Neural cell (in vitro differentiated cells): ENCODE data around the gene ATF6. TPM values are rescaled to one million over a fixed set of nuclear protein-coding genes. Genes with fewer than 3 reads are reported as not detected.

Experiments used
- H2AFZ ChIP-seq: fragments of 200-600, 300-800 bp; sonication (generic), shearing (Covaris generic); 2 replicates; pipeline ENCODE4 v1.6.0; 2014; ENCODE audit warnings: low read depth, mild to moderate bottlenecking, antibody characterized with exemption, low read length, moderate library complexity
- H3F3A ChIP-seq: fragments of 200-600 bp; shearing (Covaris generic); 2 replicates; pipeline ENCODE4 v1.6.1; 2016; ENCODE audit warnings: mild to moderate bottlenecking, moderate library complexity, mixed read lengths, antibody characterized with exemption, low read length; ENCODE audit not compliant: insufficient read depth, poor library complexity, severe bottlenecking
- H3K27ac ChIP-seq: fragments of 200-600, 300-800 bp; sonication (generic), shearing (Covaris generic); 2 replicates; pipeline ENCODE4 v1.5.1; 2014; ENCODE audit warnings: mild to moderate bottlenecking, low read length, moderate library complexity
- H3K27me3 ChIP-seq: fragments of 300-800, 200-600 bp; sonication (generic), shearing (Covaris generic); 2 replicates; pipeline ENCODE4 v1.6.0; 2014; ENCODE audit warnings: mild to moderate bottlenecking, low read depth, low read length, moderate library complexity; ENCODE audit not compliant: insufficient read depth
- H3K36me3 ChIP-seq: fragments of 300-800, 200-600 bp; sonication (generic), shearing (Covaris generic); 2 replicates; pipeline ENCODE4 v1.5.1; 2014; ENCODE audit warnings: mild to moderate bottlenecking, antibody characterized with exemption, low read length, moderate library complexity; ENCODE audit not compliant: insufficient read depth
- H3K4me2 ChIP-seq: fragments of 300-800, 200-600 bp; sonication (generic), shearing (Covaris generic); 2 replicates; pipeline ENCODE4 v1.6.0; 2014; ENCODE audit warnings: mild to moderate bottlenecking, low read length
- H3K4me3 ChIP-seq: fragments of 300-800, 200-600 bp; sonication (generic), shearing (Covaris generic); 2 replicates; pipeline ENCODE4 v1.5.1; 2014; ENCODE audit warnings: mild to moderate bottlenecking, low read length, moderate library complexity
- H3K79me2 ChIP-seq: fragments of 200-600 bp; shearing (Covaris generic); replicated peaks from 2 replicates; pipeline ENCODE4 v1.6.0; 2014; ENCODE audit warnings: mild to moderate bottlenecking, low read length, moderate library complexity; ENCODE audit not compliant: insufficient read depth
- H3K9ac ChIP-seq: fragments of 300-800, 200-600 bp; sonication (generic), shearing (Covaris generic); 2 replicates; pipeline ENCODE4 v1.6.1; 2016; ENCODE audit warnings: mild to moderate bottlenecking, low read length, mixed read lengths
- H3K9me2 ChIP-seq: fragments of 200-600 bp; shearing (Covaris generic); 2 replicates; pipeline ENCODE4 v1.6.1; 2016; ENCODE audit warnings: mild to moderate bottlenecking, low read length, mixed read lengths; ENCODE audit not compliant: insufficient read depth
- H3K9me3 ChIP-seq: fragments of 200-600, 300-800 bp; sonication (generic), shearing (Covaris generic); 2 replicates; pipeline ENCODE4 v1.6.1; 2016; ENCODE audit warnings: mild to moderate bottlenecking, mixed run types, low read length, moderate library complexity, mixed read lengths
- H4K20me1 ChIP-seq: fragments of 200-600 bp; shearing (Covaris generic); 2 replicates; pipeline ENCODE4 v1.6.1; 2016; ENCODE audit warnings: mild to moderate bottlenecking, mixed run types; ENCODE audit not compliant: insufficient read depth
- CTCF ChIP-seq: fragments of 450-650 bp; IDR thresholded peaks from 2 replicates; pipeline ENCODE4 v1.5.1; 2014; ENCODE audit warnings: antibody characterized with exemption, mild to moderate bottlenecking, moderate library complexity; ENCODE audit not compliant: poor library complexity, severe bottlenecking
- EP300 ChIP-seq: fragments of 450-650 bp; conservative IDR thresholded peaks from 2 replicates; pipeline ENCODE4 v1.6.1; 2014; ENCODE audit warnings: antibody characterized with exemption, mild to moderate bottlenecking, moderate library complexity; ENCODE audit not compliant: poor library complexity, severe bottlenecking
- EZH2 ChIP-seq: fragments of 200-600, 300-800 bp; shearing (Covaris generic), sonication (generic); IDR thresholded peaks from 2 replicates; pipeline ENCODE4 v1.6.1; 2014; ENCODE audit warnings: antibody characterized with exemption, low read length, borderline replicate concordance, mild to moderate bottlenecking; ENCODE audit not compliant: insufficient read depth, poor library complexity, severe bottlenecking
- MXI1 ChIP-seq: fragments of 450-650 bp; conservative IDR thresholded peaks from 2 replicates; pipeline ENCODE4 v1.6.1; 2014; ENCODE audit warnings: antibody characterized with exemption, mild to moderate bottlenecking; ENCODE audit not compliant: poor library complexity, severe bottlenecking
- POLR2AphosphoS5 ChIP-seq: IDR thresholded peaks from 2 replicates; pipeline ENCODE4 v1.6.1; 2012
- RAD21 ChIP-seq: fragments of 450-650 bp; conservative IDR thresholded peaks from 2 replicates; pipeline ENCODE4 v1.6.1; 2014; ENCODE audit warnings: antibody characterized with exemption, mild to moderate bottlenecking, moderate library complexity
- REST ChIP-seq: IDR thresholded peaks from 2 replicates; pipeline ENCODE4 v1.6.1; 2012; ENCODE audit warnings: borderline replicate concordance
- SMC3 ChIP-seq: fragments of 450-650 bp; conservative IDR thresholded peaks from 2 replicates; pipeline ENCODE4 v1.6.1; 2014; ENCODE audit warnings: antibody characterized with exemption, mild to moderate bottlenecking, moderate library complexity; ENCODE audit not compliant: poor library complexity
- TAF1 ChIP-seq: IDR thresholded peaks from 2 replicates; pipeline ENCODE4 v1.6.1; 2012; ENCODE audit warnings: low read depth
- polyA plus RNA-seq: library from polyadenylated mRNA; depleted of rRNA; stranded (reverse); fragments of >200 nt; gene quantifications from 2 replicates; pipeline ENCODE4 v1.2.3, GENCODE V29; 2014

The ATF6 gene
- polyA plus RNA-seq, 1 donor from 2014 or later: 16.6 TPM

- no peaks in the 10 kb centered on the region for H3K27me3 ChIP-seq
- no peak overlapping the region for H3K4me2 ChIP-seq
- H4K20me1 ChIP-seq: no peaks in the 10 kb centered on the region
- H2AFZ ChIP-seq: no peak overlapping the region
- TF ChIP-seq CTCF (no peak), REST (no peak), TAF1 (no peak), RAD21 (no peak), POLR2AphosphoS5 (no peak), EZH2 (no peak), EP300 (no peak), MXI1 (no peak), SMC3 (no peak)
- no peaks in the 10 kb centered on the region for H3K79me2 ChIP-seq
- H3K4me3 ChIP-seq: no peak overlapping the region
- no peaks in the 10 kb centered on the region for H3K9me2 ChIP-seq
- H3K9ac ChIP-seq: no peak overlapping the region
- H3F3A ChIP-seq: no peaks in the 10 kb centered on the region
- H3K9me3 ChIP-seq: no peaks in the 10 kb centered on the region
- no peak overlapping the region for H3K27ac ChIP-seq
- H3K36me3 ChIP-seq: no peaks in the 10 kb centered on the region
Measured at GRCh38 chr1:161739865-161740566, 26.1 kb upstream of the ATF6 start.

- H3K36me3 ChIP-seq: no peaks in the 10 kb centered on the region
- H4K20me1 ChIP-seq: no peaks in the 10 kb centered on the region
- no peaks in the 10 kb centered on the region for H3K9me2 ChIP-seq
- H3K9ac ChIP-seq: no peak overlapping the region
- no peaks in the 10 kb centered on the region for H3K9me3 ChIP-seq
- TF ChIP-seq POLR2AphosphoS5 (no peak), TAF1 (no peak), RAD21 (no peak)
- no peaks in the 10 kb centered on the region for H3F3A ChIP-seq
- H3K27me3 ChIP-seq: no peaks in the 10 kb centered on the region
- no peak overlapping the region for H3K27ac ChIP-seq
- no peak overlapping the region for H3K4me2 ChIP-seq
- no peaks in the 10 kb centered on the region for H3K79me2 ChIP-seq
- no peak overlapping the region for H2AFZ ChIP-seq
- H3K4me3 ChIP-seq: no peak overlapping the region
Measured at GRCh38 chr1:161740921-161741320, 25.2 kb upstream of the ATF6 start.
